ENCODE data around the gene THADA.

Gene THADA

DNA sequence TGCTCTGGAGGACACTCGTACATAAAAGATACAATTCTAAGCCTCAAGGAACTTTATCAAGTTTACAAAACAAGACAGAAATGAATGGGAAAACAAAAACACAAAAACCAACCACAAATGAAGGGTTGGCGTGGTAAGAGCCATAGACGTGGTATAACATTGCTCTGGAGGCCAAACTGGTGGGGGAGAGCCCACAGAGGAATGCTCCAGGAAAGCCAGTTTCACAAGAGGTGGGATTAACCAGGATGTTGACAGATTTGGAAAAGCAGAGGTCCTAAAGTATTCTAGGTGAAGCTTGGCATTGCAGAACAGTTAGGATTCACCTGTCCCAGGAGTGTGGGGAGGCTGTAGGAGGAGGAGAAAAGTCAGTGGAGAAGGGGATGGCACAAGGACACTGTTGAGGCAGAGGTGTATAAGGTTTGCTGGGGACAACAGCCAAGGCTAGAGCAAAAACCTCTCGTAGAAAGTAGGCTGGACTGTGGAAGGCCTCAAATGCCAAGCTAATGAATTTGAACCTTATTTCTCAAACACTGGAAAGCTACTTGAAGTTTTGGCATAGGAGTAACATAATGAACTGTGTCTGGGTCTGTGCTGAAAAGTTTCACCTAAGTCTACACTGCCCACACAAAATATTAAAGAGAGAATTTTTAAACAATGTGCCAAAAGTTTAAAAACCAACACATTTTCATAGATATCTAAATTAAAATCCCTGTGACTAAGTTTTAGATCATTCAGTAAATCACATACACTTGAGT is 135.1 kb downstream of the THADA start:
- no peak for TF ChIP-seq EZH2phosphoT487 (IDR thresholded peaks at IDR 0.05; ENCODE audit: borderline replicate concordance, low read length)
- TF ChIP-seq, protein P1, sequence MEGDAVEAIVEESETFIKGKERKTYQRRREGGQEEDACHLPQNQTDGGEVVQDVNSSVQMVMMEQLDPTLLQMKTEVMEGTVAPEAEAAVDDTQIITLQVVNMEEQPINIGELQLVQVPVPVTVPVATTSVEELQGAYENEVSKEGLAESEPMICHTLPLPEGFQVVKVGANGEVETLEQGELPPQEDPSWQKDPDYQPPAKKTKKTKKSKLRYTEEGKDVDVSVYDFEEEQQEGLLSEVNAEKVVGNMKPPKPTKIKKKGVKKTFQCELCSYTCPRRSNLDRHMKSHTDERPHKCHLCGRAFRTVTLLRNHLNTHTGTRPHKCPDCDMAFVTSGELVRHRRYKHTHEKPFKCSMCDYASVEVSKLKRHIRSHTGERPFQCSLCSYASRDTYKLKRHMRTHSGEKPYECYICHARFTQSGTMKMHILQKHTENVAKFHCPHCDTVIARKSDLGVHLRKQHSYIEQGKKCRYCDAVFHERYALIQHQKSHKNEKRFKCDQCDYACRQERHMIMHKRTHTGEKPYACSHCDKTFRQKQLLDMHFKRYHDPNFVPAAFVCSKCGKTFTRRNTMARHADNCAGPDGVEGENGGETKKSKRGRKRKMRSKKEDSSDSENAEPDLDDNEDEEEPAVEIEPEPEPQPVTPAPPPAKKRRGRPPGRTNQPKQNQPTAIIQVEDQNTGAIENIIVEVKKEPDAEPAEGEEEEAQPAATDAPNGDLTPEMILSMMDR (IDR thresholded peaks at IDR 0.05; ENCODE audit: low read depth, low read length, poor library complexity, severe bottlenecking) = no peak
- H3K9me3 ChIP-seq (ENCODE audit: control insufficient read depth, insufficient read depth, low read length) = no peaks in the 10 kb centered on the region
- H3K4me3 ChIP-seq (ENCODE audit: low read length) = no peak overlapping the region
- no peaks in the 10 kb centered on the region for H4K20me1 ChIP-seq (ENCODE audit: control insufficient read depth, insufficient read depth, low read depth, low read length)
- no peaks in the 10 kb centered on the region for H3K27me3 ChIP-seq (ENCODE audit: control insufficient read depth, low read length)
- no peak overlapping the region for H3K27ac ChIP-seq (ENCODE audit: low read depth, low read length)
- no peaks in the 10 kb centered on the region for H3K36me3 ChIP-seq (ENCODE audit: control insufficient read depth, low read length)
- H3K4me2 ChIP-seq (ENCODE audit: low read length) = no peak overlapping the region
- no peaks in the 10 kb centered on the region for H3K79me2 ChIP-seq (ENCODE audit: control insufficient read depth, low read length)
- H3K4me1 ChIP-seq (ENCODE audit: control insufficient read depth, low read length) = no peaks in the 10 kb centered on the region
- no peaks in the 10 kb centered on the region for H3F3A ChIP-seq (ENCODE audit: control insufficient read depth, insufficient read depth)
- H3K9me2 ChIP-seq (replicated peaks; ENCODE audit: control insufficient read depth, low read length) = no peaks in the 10 kb centered on the region

- H3K4me3 ChIP-seq (ENCODE audit: low read length) = no peak overlapping the region
- no peaks in the 10 kb centered on the region for H3K9me2 ChIP-seq (replicated peaks; ENCODE audit: control insufficient read depth, low read length)
- no peaks in the 10 kb centered on the region for H3K4me1 ChIP-seq (ENCODE audit: control insufficient read depth, low read length)
- no peaks in the 10 kb centered on the region for H3K27me3 ChIP-seq (ENCODE audit: control insufficient read depth, low read length)
- H3K9me3 ChIP-seq (ENCODE audit: control insufficient read depth, insufficient read depth, low read length) = no peaks in the 10 kb centered on the region
- H3K4me2 ChIP-seq (ENCODE audit: low read length) = no peak overlapping the region
- no peaks in the 10 kb centered on the region for H3F3A ChIP-seq (ENCODE audit: control insufficient read depth, insufficient read depth)
- H3K79me2 ChIP-seq (ENCODE audit: control insufficient read depth, low read length) = no peaks in the 10 kb centered on the region
- H3K27ac ChIP-seq (ENCODE audit: low read depth, low read length) = no peak overlapping the region
- no peaks in the 10 kb centered on the region for H3K36me3 ChIP-seq (ENCODE audit: control insufficient read depth, low read length)
- no peaks in the 10 kb centered on the region for H4K20me1 ChIP-seq (ENCODE audit: control insufficient read depth, insufficient read depth, low read depth, low read length)
- TF ChIP-seq, protein P1 (IDR thresholded peaks at IDR 0.05; ENCODE audit: low read depth, low read length, poor library complexity, severe bottlenecking) = no peak
- TF ChIP-seq EZH2phosphoT487 (IDR thresholded peaks at IDR 0.05; ENCODE audit: borderline replicate concordance, low read length) = no peak
These were observed 135.7 kb downstream of the THADA start for GRCh38 chr2:43460174-43460546.

DNA sequence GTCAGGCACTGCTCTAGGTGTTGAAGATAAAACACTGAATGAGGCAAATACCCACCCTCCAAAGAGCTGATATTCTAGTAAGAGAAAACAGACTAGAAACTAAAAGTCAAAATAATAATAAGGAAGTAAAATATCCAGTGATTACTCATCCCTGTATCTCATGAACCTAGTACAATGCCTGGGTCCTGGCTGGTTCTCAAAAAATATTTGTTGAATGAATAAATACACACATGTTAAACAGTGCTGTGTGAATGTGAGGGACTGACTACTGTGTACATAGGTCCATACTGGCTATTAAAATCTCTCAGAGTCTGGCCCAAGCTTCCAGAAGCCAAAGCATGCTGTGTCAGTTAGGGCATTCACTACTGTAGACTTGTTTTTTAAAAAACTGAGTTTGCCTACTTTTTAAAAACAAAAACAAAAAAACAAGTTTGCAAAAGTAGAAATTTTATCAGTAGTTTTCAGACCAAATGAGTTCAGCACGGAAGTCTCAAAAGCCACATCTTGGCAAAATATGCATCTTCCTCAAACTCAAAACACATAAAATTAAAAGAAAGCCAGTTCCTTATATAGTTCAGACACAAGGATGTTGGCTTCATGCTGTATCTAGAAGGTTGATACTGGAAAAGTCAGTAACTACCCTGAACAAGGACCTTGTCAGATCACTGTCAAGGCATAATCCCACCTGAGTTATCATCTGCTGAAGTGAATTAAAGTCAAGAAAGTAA is 136.2 kb downstream of the THADA start:
- no peaks in the 10 kb centered on the region for H3K9me3 ChIP-seq (ENCODE audit: control insufficient read depth, insufficient read depth, low read length)
- H3K4me2 ChIP-seq (ENCODE audit: low read length) = no peak overlapping the region
- H3K27ac ChIP-seq (ENCODE audit: low read depth, low read length) = no peak overlapping the region
- no peaks in the 10 kb centered on the region for H3K9me2 ChIP-seq (replicated peaks; ENCODE audit: control insufficient read depth, low read length)
- no peaks in the 10 kb centered on the region for H3K36me3 ChIP-seq (ENCODE audit: control insufficient read depth, low read length)
- H3F3A ChIP-seq (ENCODE audit: control insufficient read depth, insufficient read depth) = no peaks in the 10 kb centered on the region
- TF ChIP-seq EZH2phosphoT487 (IDR thresholded peaks at IDR 0.05; ENCODE audit: borderline replicate concordance, low read length) = no peak
- TF ChIP-seq, protein P1 (IDR thresholded peaks at IDR 0.05; ENCODE audit: low read depth, low read length, poor library complexity, severe bottlenecking) = no peak
- no peaks in the 10 kb centered on the region for H3K79me2 ChIP-seq (ENCODE audit: control insufficient read depth, low read length)
- no peaks in the 10 kb centered on the region for H3K27me3 ChIP-seq (ENCODE audit: control insufficient read depth, low read length)
- H3K4me3 ChIP-seq (ENCODE audit: low read length) = no peak overlapping the region
- no peaks in the 10 kb centered on the region for H4K20me1 ChIP-seq (ENCODE audit: control insufficient read depth, insufficient read depth, low read depth, low read length)
- no peaks in the 10 kb centered on the region for H3K4me1 ChIP-seq (ENCODE audit: control insufficient read depth, low read length)

All from DOHH2 (cell line).